HEK293T (cell line): Measurements from ENCODE around the gene MCOLN1.

ENCODE experiments used
- CTCF ChIA-PET: fragments of 350-600 bp; formaldehyde crosslinking; extraction: SDS; loops from one replicate; lab custom pipeline; 2021; ENCODE audit warnings: antibody characterized with exemption, inconsistent platforms; lab: Yijun Ruan, JAX
- POLR2A ChIA-PET: fragments of 350-600 bp; formaldehyde crosslinking; extraction: SDS; loops from one replicate; lab custom pipeline; 2020; ENCODE audit warnings: antibody characterized with exemption, inconsistent platforms; lab: Yijun Ruan, JAX
- DNase-seq: peaks from one replicate; pipeline ENCODE4 v3.0.0; 2012; ENCODE audit warnings: mixed read lengths; ENCODE audit errors: extremely low spot score
- ARNT ChIP-seq: fragments of 450-650 bp; IDR thresholded peaks from 2 replicates; pipeline ENCODE4 v1.6.1; 2017; ENCODE audit warnings: mild to moderate bottlenecking
- BHLHE40 ChIP-seq: fragments of 450-650 bp; IDR thresholded peaks from 2 replicates; pipeline ENCODE4 v1.6.1; 2016; ENCODE audit warnings: mild to moderate bottlenecking, moderate library complexity, borderline replicate concordance
- CTBP1 ChIP-seq: fragments of 450-650 bp; IDR thresholded peaks from 2 replicates; pipeline ENCODE4 v1.6.1; 2016; ENCODE audit warnings: borderline replicate concordance
- ELF4 ChIP-seq: fragments of 450-650 bp; IDR thresholded peaks from 2 replicates; pipeline ENCODE4 v1.6.1; 2017; ENCODE audit warnings: antibody characterized with exemption
- FOXA1 ChIP-seq: fragments of 450-650 bp; IDR thresholded peaks from 2 replicates; pipeline ENCODE4 v1.6.1; 2016; ENCODE audit warnings: mild to moderate bottlenecking
- FOXK2 ChIP-seq: fragments of 450-650 bp; IDR thresholded peaks from 2 replicates; pipeline ENCODE4 v1.6.1; 2016; ENCODE audit warnings: mild to moderate bottlenecking
- FOXM1 ChIP-seq: fragments of 450-650 bp; IDR thresholded peaks from 2 replicates; pipeline ENCODE4 v1.6.1; 2017; ENCODE audit warnings: mild to moderate bottlenecking, borderline replicate concordance
- HDGF ChIP-seq: fragments of 450-650 bp; IDR thresholded peaks from 2 replicates; pipeline ENCODE4 v1.6.1; 2017; ENCODE audit warnings: antibody characterized with exemption, borderline replicate concordance
- L3MBTL2 ChIP-seq: fragments of 450-650 bp; conservative IDR thresholded peaks from 2 replicates; pipeline ENCODE4 v1.6.1; 2016; ENCODE audit warnings: mild to moderate bottlenecking
- LEF1 ChIP-seq: fragments of 450-650 bp; IDR thresholded peaks from 2 replicates; pipeline ENCODE4 v1.6.1; 2017; ENCODE audit warnings: mild to moderate bottlenecking, borderline replicate concordance
- NFRKB ChIP-seq: fragments of 450-650 bp; IDR thresholded peaks from 2 replicates; pipeline ENCODE4 v1.6.1; 2016; ENCODE audit warnings: mild to moderate bottlenecking, moderate library complexity
- SP1 ChIP-seq: fragments of 450-650 bp; IDR thresholded peaks from 2 replicates; pipeline ENCODE4 v1.6.1; 2017
- SUZ12 ChIP-seq: fragments of 450-650 bp; IDR thresholded peaks from 2 replicates; pipeline ENCODE4 v1.6.1; 2016; ENCODE audit warnings: mild to moderate bottlenecking
- TARDBP ChIP-seq: fragments of 450-650 bp; IDR thresholded peaks from 2 replicates; pipeline ENCODE4 v1.6.1; 2016
- ZNF384 ChIP-seq: fragments of 450-650 bp; IDR thresholded peaks from 2 replicates; pipeline ENCODE4 v1.6.1; 2016
- TF ChIP-seq, protein P1 (sequence below): fragments of 450-650 bp; IDR thresholded peaks from 2 replicates; pipeline ENCODE4 v1.6.1; 2016

The MCOLN1 gene

DNA sequence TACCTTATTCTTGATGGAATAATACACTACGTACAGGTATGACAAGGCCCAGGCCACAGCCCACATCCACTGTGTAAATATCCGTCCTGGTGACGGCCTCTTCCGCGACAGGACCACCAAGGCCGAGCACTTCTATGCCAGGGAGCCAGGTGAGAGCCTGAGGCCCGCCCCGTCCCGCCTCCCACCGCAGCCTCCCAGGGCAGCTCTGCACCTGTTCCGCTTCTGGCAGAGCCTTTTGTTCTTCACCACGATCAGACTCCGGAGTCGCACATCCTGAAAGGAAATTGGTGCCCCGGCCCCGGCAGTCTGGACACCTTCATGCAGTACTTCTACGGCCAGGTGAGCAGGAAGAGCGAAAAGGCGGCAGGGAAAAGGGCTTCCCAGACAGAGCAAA lies 17.1 kb upstream of the MCOLN1 start:
- no peak for DNase-seq
- ChIA-PET POLR2A (interaction anchor here (0.6 to 3.0 kb wide), 5 partner anchors 8 to 30 kb away, joined by 3 to 21 read pairs (median 5); partner anchors contain the start of genes PNPLA6 and ZNF358), CTCF (no interaction called here)
- TF ChIP-seq BHLHE40 = no peak
- no peak for TF ChIP-seq HDGF
- no peak for TF ChIP-seq SUZ12
- no peak for TF ChIP-seq ELF4
- TF ChIP-seq FOXK2 = no peak
- no peak for TF ChIP-seq LEF1
- TF ChIP-seq, protein P1, sequence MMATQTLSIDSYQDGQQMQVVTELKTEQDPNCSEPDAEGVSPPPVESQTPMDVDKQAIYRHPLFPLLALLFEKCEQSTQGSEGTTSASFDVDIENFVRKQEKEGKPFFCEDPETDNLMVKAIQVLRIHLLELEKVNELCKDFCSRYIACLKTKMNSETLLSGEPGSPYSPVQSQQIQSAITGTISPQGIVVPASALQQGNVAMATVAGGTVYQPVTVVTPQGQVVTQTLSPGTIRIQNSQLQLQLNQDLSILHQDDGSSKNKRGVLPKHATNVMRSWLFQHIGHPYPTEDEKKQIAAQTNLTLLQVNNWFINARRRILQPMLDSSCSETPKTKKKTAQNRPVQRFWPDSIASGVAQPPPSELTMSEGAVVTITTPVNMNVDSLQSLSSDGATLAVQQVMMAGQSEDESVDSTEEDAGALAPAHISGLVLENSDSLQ = no peak
- TF ChIP-seq L3MBTL2 = no peak
- TF ChIP-seq CTBP1 = no peak
- no peak for TF ChIP-seq TARDBP
- no peak for TF ChIP-seq FOXM1
- TF ChIP-seq SP1 = no peak
- TF ChIP-seq FOXA1 = no peak
- no peak for TF ChIP-seq ARNT
- TF ChIP-seq NFRKB = no peak
- TF ChIP-seq ZNF384 = no peak

DNA sequence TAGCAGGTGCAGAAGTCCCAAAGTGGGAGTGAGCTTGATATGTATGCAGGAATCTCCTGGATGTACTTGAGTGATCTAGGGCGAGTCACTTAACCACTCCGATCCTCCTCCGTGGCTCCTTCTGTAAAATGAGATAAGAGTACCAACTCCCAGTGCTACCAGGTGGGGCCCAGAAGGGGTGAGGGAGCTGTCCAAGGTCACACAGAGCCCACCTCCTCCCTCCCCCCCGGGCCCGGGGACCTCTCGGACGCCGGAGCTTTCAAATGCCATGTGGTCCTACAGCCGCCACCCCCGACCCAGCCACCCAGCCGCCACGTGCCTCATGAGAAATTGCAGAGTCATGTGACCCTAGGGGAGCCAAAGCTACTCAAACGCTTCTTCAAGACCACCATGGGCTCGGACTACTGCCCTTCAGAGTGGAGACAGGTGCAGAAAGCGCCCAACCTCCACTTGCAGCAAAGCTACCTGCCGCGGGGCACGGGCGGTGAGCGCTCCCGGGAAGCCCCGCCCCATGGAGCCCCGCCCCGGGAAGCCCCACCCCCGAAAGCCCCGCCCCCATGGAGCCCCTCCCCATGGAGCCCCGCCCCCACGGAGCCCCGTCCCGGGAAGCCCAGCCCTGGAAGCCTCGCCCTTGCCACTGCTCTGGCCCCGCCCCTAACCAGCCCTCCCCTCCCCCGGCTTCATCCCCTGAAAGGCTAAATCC lies 16.6 kb upstream of the MCOLN1 start:
- peak; percentile 90 for DNase-seq
- TF ChIP-seq ARNT (no peak), ELF4 (no peak), L3MBTL2 (peak; percentile 92), FOXK2 (no peak)
- TF ChIP-seq, protein P1 = no peak
- POLR2A ChIA-PET = interaction anchor here (0.6 to 3.0 kb wide), 8 partner anchors 9 to 107 kb away, joined by 3 to 21 read pairs (median 6); partner anchors contain the start of genes MCOLN1, PEX11G, PNPLA6 and ZNF358
- CTCF ChIA-PET = no interaction called here

DNA sequence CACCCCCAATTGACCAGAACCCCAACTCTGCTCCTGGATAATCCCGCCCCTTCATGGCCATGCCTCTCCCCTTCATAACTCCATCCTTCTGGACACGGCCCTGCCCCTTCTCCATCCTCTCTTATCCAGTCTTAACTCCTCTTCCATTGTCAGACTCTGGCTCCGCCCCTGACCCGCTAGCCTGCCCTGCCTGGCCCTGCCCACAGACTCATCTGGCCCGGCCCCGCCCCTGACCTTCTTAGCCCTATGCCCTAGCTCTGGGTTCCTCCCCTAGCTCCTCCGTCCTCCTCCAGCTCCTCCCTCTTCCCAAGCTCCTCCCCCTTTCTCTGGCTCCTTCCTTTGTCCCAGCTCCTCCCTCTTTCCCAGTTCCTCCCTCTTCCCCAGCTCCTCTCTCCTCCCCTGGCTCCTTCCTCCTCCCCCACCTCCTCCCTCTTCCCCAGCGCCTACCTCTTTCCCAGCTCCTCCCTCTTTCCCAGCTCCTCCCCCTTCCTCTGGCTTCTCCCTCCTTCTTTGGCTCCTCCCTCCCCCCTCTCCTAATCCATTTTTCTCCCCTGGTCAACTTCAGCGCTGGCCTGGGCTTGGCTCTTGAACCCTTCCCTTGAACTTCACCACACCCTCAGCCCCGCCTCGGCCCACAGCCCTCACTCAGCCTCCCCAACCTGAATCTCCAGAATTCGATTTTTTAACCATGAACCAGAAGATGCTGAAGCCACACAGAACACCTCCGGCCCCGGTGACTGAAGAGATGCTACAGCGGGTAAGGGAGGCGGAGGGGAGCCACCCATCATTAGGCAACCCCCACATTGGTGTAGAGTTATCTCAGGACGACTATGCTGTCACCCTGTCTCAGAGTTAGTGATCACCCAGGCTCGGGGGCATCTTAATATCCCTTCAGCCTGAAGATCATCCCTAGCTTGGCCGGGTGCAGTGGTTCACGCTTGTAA lies 15.8 kb upstream of the MCOLN1 start:
- ChIA-PET CTCF (interaction anchor here (0.7 kb wide), 1 partner anchor 363 kb away, joined by 3 read pairs; no protein-coding TSS in a partner anchor), POLR2A (interaction anchor here (0.6 to 3.0 kb wide), 8 partner anchors 10 to 108 kb away, joined by 3 to 21 read pairs (median 6); partner anchors contain the start of genes MCOLN1, PEX11G, PNPLA6 and ZNF358)
- DNase-seq = peak; percentile 87
- TF ChIP-seq, protein P1 = peak; percentile 90
- no peak for TF ChIP-seq NFRKB

DNA sequence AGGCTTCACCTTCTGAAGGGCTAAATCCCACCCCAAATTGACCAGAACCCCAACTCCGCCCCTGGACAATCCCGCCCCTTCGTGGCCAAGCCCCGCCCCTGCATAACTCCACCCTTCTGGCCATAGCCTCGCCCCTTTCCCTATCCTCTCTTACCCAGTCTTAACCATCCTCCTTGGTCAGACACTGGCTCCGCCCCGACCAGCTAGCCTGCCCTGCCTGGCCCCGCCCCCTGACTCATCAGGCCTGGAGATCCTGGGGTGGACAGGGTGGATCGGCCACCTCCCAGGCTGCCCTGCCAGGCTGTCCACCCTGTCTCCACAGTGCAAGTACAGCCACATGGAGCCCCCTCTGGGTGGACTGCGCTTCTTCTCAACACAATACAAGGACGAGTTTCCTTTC lies 14.5 kb upstream of the MCOLN1 start:
- CTCF ChIA-PET = no interaction called here
- TF ChIP-seq ZNF384 (no peak), SP1 (no peak), SUZ12 (no peak), L3MBTL2 (no peak), FOXM1 (no peak), FOXA1 (no peak), HDGF (no peak), FOXK2 (no peak), BHLHE40 (no peak)
- TF ChIP-seq, protein P1 = no peak
- peak; percentile 75 for DNase-seq
- POLR2A ChIA-PET = interaction anchor here (1.3 to 3.0 kb wide), 2 partner anchors 9 to 28 kb away, joined by 4 to 21 read pairs; partner anchors contain the start of genes PNPLA6 and ZNF358

DNA sequence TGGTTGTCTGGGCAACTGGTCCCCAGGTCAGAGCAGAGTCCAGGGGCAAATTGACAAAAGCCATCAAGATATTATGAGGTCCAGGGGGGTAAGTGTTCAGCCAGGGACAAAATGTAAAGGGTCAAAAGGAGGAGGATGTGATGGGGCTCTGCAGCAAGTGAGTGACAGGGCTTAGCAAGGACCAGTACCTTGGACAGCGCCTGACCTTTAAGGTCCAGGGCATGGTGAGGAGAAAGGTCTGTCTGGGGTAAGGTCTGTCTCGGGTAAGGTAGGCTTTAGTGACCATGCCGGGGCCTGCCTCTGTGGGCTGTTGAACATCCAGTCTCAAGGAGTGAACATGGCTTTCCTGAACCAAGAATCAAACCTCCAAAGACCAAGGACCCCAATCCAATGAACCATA lies 12.8 kb upstream of the MCOLN1 start:
- POLR2A ChIA-PET = no interaction called here
- DNase-seq = no peak
- CTCF ChIA-PET = no interaction called here
- TF ChIP-seq ELF4 (no peak), FOXA1 (no peak), HDGF (no peak)
- TF ChIP-seq, protein P1 = peak; percentile 57
